Ectodermal cell (in vitro differentiated cells): Measurements from ENCODE around the gene PPP6C.
A peak's percentile ranks its signal among the peaks of the same experiment; 100 is the strongest.
"Not testable (repeated sequence)": the region's sequence is repeated elsewhere in the genome, so short reads cannot be mapped to it uniquely, and the experiment has no call there.

ENCODE experiments used
- H3K27ac ChIP-seq: 2 replicates; pipeline ENCODE4 v1.7.0; 2013; ENCODE audit warnings: mild to moderate bottlenecking, low read depth, low read length; ENCODE audit not compliant: insufficient read depth, poor library complexity, severe bottlenecking
- H3K27me3 ChIP-seq: 2 replicates; pipeline ENCODE4 v1.7.0; 2013; ENCODE audit warnings: mild to moderate bottlenecking, low read length; ENCODE audit not compliant: insufficient read depth, control insufficient read depth, poor library complexity, severe bottlenecking
- H3K36me3 ChIP-seq: one replicate; pipeline ENCODE4 v1.7.0; 2013; ENCODE audit warnings: low read length; ENCODE audit not compliant: control insufficient read depth, insufficient read depth
- H3K4me1 ChIP-seq: one replicate; pipeline ENCODE4 v1.7.0; 2013; ENCODE audit warnings: low read length; ENCODE audit not compliant: control insufficient read depth, insufficient read depth
- H3K4me3 ChIP-seq: 2 replicates; pipeline ENCODE4 v1.7.0; 2013; ENCODE audit warnings: low read depth, low read length, control low read depth; ENCODE audit not compliant: insufficient read depth
- H3K9me3 ChIP-seq: 2 replicates; pipeline ENCODE4 v1.7.0; 2013; ENCODE audit warnings: mild to moderate bottlenecking, low read length, moderate library complexity; ENCODE audit not compliant: control insufficient read depth
- WGBS, 2 experiments: methylation state at CpG; one replicate each; pipeline ENCODE4 v1.1.7; 2013; ENCODE audit warnings: missing lambda C conversion rate in 2 of 2; 5-methylcytosine and 5-hydroxymethylcytosine counted together

PPP6C gene

DNA sequence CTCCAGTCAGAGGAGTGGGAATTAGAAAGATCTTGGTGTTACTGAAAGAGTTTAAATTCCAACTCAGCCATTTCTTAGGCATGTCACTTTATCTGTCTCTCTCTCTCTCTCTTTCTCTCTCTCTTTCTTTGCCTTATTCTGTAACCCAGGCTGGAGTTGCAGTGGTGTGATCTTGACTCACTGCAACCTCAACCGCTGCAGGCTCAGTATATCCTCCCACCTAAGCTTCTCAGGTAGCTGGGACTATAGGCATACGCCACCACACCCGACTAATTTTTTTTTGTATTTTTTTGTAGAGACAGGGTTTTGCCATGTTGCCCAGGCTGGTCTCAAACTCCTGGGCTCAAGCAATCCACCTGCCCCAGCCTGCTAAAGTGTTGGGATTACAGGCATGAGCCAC is 29.0 kb upstream of the PPP6C start:
- no peaks in the 10 kb centered on the region for H3K27me3 ChIP-seq
- no peaks in the 10 kb centered on the region for H3K4me1 ChIP-seq
- no peak overlapping the region for H3K4me3 ChIP-seq
- H3K27ac ChIP-seq = no peak overlapping the region
- peaks cover 4% of the 10 kb centered on the region for H3K36me3 ChIP-seq
- 92 to 95% methylated on average over 3 of the region's 3 CpGs for WGBS, 2 experiments
- H3K9me3 ChIP-seq = no peaks in the 10 kb centered on the region

DNA sequence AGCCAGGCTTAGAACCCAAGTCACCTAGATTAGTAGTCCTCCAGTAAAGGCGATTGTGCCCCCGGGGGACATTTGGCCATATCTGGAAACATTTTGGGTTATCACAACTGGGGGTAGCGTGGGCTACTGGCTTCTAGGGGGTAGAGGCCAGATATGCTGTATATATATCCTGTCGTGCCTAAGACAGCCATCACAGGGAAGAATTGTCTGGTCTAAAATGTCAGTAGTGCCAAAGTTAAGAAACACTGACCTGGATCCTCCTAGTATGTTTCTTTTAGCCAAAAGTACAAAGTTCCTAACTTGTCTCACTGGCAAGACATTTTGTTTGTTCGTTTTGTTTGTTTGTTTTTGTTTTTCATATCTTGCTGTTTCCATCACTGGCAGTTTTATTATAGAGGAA is 24.6 kb upstream of the PPP6C start:
- Histone ChIP-seq H3K4me1 (no peaks in the 10 kb centered on the region), H3K27me3 (no peaks in the 10 kb centered on the region), H3K27ac (no peak overlapping the region), H3K4me3 (no peak overlapping the region), H3K9me3 (no peaks in the 10 kb centered on the region), H3K36me3 (peaks cover 6% of the 10 kb centered on the region)
- WGBS, 2 experiments = 94% methylated on average over 5 of the region's 5 CpGs

DNA sequence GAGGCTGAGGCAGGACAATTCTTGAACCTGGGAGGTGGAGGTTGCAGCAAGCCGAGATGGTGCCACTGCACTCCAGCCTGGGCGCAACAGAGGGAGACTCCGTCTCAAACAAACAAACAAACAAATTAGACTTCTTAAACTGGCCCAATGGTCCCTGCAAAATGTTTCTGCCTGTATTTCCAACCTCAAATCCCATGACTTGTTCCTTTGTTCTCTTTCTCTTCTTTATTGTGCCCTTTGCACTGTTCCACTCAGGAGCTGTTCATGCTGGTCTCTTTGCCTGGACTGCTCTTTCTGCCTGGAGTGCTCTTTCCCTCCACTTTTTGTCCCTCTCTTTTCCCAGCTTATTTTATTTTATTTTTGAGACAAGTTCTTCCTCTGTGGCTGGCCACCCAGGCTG is 14.9 kb upstream of the PPP6C start:
- Histone ChIP-seq H3K4me1 (no peaks in the 10 kb centered on the region), H3K4me3 (no peak overlapping the region), H3K36me3 (no peaks in the 10 kb centered on the region), H3K27ac (no peak overlapping the region), H3K9me3 (no peaks in the 10 kb centered on the region), H3K27me3 (no peaks in the 10 kb centered on the region)
- WGBS, 2 experiments = 91 to 94% methylated on average over 3 of the region's 3 CpGs

DNA sequence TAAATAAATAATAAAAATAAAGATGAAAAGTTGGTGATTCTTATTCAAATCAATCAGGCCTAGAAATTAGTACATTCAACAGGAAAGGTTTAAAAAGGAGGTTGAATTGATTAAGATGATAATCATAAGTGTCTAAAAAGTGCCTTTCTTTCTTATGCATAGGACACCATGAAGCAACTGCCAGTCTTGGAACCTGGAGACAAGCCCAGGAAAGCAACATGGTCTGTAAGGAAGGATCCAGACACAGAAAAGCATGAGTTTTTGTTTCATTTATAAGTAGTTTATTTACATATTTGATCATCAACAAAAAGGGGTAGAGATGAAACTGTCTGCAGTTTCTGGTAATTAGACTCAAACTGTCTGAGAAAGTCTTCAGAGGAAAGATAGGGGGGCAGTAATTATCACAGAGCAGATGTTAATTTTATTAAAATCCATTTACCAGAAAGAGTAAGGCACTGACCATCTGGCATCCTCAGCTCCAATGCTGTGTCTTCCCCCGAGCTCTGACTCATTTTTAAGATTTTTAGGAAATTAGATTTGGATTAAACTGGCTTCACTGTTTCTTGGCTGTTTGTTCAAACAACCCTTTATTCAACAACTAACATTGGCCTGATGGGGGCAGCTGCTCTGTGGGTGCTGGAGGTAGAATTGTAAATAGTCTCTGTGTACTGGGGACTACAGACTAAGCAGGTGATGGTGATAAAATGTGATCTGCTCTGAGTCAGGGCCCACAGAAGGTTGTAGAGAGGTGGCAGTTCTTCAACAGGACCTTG is 13.4 kb upstream of the PPP6C start:
- 100% methylated on average over 1 of the region's 1 CpG for WGBS, 2 experiments
- H3K4me3 ChIP-seq = no peak overlapping the region

DNA sequence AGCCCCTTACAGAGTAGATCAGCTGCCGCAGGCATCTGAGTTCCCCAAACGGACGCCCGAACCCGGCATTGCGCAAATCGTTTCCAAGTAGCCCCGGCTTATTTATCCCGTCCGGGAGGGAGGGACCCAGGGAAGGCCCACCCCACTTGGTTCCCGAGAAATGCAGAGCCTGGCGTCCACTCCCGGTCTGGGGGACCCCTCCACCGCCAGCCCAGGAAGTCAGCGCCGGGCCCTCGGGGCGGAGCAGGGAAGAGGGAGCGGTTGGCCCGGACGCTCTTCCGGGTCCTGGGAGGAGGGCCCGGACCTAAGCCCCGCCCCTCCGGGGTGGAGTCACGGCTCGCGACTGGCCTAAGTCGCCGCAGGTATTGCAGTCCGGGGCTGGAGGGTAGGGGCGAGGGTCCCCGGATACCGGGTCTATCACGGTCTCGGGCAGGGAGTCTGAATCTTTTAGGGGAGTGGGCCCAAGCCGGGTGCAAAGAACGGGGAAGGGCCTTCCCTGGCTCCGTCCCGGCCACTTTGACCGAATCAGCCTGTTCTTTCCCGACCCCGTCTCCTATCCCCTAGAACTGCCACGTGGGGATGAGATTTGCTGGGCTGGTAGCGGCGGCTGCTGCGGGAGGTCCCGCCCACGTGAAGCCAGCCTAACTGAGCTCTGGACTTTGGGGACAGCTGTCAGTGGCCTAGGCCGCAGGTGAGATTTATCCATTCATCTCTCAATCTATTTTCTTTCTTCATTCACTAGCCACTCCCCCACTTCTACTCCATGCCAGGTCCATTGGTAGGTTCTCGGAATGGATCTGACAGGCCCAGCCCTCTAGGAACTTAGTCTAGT is 10.8 kb upstream of the PPP6C start, which contains the start of gene RABEPK:
RABEPK (plus strand) TSS at position 327 of the 832 bp plus-strand sequence. CDS start 2,472 bp downstream, outside the sequence.
- 1% methylated on average over 50 to 51 of the region's 51 CpGs for WGBS, 2 experiments
- Histone ChIP-seq H3K27ac (peak within 1 kb of the TSS; percentile 61), H3K4me1 (no peaks in the 10 kb centered on the region), H3K9me3 (no peaks in the 10 kb centered on the region), H3K36me3 (no peaks in the 10 kb centered on the region), H3K4me3 (peak within 1 kb of the TSS; percentile 72), H3K27me3 (no peaks in the 10 kb centered on the region)

More for the DNA sequence above, 13.4 kb upstream of the PPP6C start:
- Histone ChIP-seq H3K36me3 (no peaks in the 10 kb centered on the region), H3K27ac (no peak overlapping the region), H3K27me3 (no peaks in the 10 kb centered on the region), H3K4me1 (no peaks in the 10 kb centered on the region), H3K9me3 (no peaks in the 10 kb centered on the region)

DNA sequence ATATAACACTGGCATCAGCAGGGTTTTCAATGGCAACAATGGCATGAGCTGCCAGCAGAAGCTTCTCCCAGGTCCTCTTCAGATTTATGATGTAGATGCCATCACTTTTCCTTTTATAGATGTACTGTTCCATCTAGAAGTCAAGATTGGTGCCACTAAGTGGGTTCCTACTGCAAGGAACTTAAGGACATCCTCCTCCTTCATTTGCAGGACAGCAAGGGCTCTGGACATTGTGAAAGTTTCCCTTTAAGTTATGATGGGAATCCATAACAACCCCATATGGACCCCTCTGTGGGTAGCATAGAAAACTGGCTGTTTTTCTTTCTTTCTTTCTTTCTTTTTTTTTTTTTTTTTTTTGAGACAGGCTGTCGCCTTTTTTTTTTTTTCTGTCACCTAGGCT is 6.0 kb upstream of the PPP6C start:
- H3K4me1 ChIP-seq, H3K9me3 ChIP-seq, H3K27me3 ChIP-seq, H3K36me3 ChIP-seq, H3K4me3 ChIP-seq, H3K27ac ChIP-seq: not testable (repeated sequence)
- WGBS, 2 experiments = 100% methylated on average over 1 of the region's 1 CpG; no CpG with 5 or more reads in 1 of the 2 experiments

DNA sequence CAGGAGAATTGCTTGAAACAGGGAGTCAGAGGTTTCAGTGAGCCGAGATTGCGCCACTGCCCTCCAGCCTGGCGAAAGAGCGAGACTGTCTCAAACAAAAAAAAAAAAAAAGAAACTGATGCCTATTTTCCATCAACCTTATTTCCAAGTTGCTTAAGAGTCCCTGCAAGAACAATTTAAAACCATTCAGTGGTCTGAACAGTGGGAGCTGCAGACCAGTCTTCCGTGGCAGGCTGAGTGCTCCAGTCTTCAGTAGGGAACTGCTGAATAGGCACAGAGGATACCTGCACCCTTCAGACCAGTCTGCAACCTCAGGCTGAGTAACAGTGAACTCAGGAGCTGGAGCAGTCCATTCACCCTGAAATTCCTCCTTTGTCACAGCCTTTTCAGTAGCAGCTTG is 4.9 kb upstream of the PPP6C start:
- 90 to 93% methylated on average over 5 of the region's 5 CpGs for WGBS, 2 experiments
- not testable (repeated sequence) for H3K27me3 ChIP-seq, H3K4me3 ChIP-seq, H3K4me1 ChIP-seq, H3K9me3 ChIP-seq, H3K36me3 ChIP-seq, H3K27ac ChIP-seq

DNA sequence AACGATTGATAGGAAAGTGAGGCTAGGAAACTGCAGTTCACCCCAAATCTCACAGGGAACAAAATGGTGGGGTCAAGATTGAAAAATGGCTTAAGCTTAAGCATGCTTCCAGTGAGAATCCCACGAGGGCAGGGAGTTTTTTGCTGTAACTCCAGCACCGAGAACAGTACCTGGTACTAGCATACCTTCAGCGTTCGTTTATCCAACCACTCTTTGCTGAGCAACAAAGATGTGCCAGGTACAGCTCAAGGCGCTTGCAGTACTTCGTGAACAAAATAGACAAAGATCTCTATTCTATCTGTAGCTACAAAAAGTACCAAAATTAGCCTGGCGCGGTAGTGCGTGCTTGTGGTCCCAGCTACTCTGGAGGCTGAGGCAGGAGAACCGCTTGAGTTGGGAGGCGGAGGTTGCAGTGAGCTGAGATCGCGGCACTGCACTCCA is 778 bp upstream of the PPP6C start:
- WGBS, 2 experiments = 74 to 77% methylated on average over 14 of the region's 14 CpGs
- Histone ChIP-seq H3K27me3 (no peaks in the 10 kb centered on the region), H3K36me3 (no peaks in the 10 kb centered on the region), H3K4me3 (peak overlapping the region; percentile 82), H3K9me3 (no peaks in the 10 kb centered on the region), H3K4me1 (peaks cover 5% of the 10 kb centered on the region), H3K27ac (peak overlapping the region; percentile 52)

DNA sequence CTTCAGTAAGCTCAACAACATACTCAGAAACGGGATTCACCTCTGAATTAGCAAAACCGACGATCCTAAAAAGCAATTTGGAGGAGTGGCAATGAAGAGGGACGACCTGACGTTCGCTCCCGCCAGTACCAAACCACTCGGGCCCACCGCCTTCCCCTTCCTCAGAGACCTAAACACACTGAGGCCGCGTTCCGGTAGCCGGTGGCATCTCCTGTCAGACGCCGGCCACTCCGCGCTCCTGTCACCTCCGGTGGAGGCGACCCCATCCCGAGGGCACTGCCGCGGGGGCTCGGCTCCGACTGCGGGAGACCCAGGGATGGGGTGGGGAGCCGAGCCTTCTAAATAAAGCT is 617 bp downstream of the PPP6C start:
- H3K27ac ChIP-seq = peak overlapping the region; percentile 51
- no peaks in the 10 kb centered on the region for H3K36me3 ChIP-seq
- no peaks in the 10 kb centered on the region for H3K27me3 ChIP-seq
- 2% methylated on average over 26 of the region's 26 CpGs for WGBS, 2 experiments
- peak overlapping the region; percentile 82 for H3K4me3 ChIP-seq
- H3K4me1 ChIP-seq = peaks cover 5% of the 10 kb centered on the region
- H3K9me3 ChIP-seq = no peaks in the 10 kb centered on the region

DNA sequence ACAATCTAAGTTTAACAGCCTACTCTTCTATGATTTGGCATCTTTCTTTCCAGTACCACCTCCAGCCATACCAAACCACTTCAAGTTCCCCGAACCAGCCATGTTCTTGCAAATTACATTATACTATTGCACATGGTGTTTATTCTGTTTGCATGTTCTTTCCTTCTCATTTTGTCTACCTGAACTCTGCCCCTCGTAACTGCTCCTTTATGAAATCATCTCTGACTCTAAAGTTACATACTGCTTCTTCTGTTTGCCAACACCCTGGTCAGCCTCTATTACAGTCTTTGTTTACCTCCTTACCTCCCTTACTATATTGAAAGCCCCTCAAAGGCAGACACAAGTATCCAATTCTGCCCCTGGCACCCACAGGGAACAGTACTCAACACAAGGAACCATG is 6.0 kb downstream of the PPP6C start:
- Histone ChIP-seq H3K36me3 (no peaks in the 10 kb centered on the region), H3K4me3 (no peak overlapping the region), H3K4me1 (peaks cover 5% of the 10 kb centered on the region), H3K27me3 (no peaks in the 10 kb centered on the region), H3K27ac (no peak overlapping the region), H3K9me3 (no peaks in the 10 kb centered on the region)
- WGBS, 2 experiments = 89 to 96% methylated on average over 2 of the region's 2 CpGs
